Measurements from ENCODE around the gene PSD2. TPM values are rescaled to one million over a fixed set of nuclear protein-coding genes. Genes with fewer than 3 reads are reported as not detected.

PSD2 gene
- total RNA-seq, 1 experiment from 2014 or later: not detected

DNA sequence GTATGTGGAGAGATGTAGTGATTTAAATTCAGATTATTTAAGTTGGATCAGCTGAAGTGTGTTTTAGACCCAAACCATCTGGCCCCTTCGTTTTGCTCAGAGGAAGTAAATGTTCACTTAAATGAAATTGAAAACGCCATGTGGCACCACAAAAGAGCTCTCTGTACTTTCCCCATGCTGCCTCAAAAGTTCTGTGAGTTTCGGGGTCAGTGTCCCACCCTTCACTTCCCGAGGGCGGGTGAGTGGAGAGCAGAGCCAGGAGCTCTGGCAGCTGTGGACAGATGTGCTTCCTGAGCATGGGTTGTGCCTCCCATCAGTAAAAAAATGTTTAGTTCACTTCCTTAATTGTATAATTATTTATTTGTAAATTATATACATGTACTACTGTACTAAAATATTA is 48.4 kb downstream of the PSD2 start:
- Histone ChIP-seq H3K27me3 (ENCODE audit: low read length) (no peaks in the 10 kb centered on the region), H3K36me3 (ENCODE audit: low read depth, low read length) (no peaks in the 10 kb centered on the region), H3F3A (ENCODE audit: low read length, unreplicated experiment) (no peaks in the 10 kb centered on the region), H3K4me1 (ENCODE audit: insufficient read depth, low read length) (no peaks in the 10 kb centered on the region), H3K4me3 (ENCODE audit: low read length) (no peak overlapping the region), H3K27ac (ENCODE audit: low read length) (no peak overlapping the region), H2AFZ (ENCODE audit: low read length) (no peak overlapping the region), H3K9me3 (ENCODE audit: low read length) (no peaks in the 10 kb centered on the region), H3K4me2 (ENCODE audit: low read length) (no peak overlapping the region), H3K79me2 (ENCODE audit: low read length) (no peaks in the 10 kb centered on the region), H4K20me1 (ENCODE audit: low read length) (no peaks in the 10 kb centered on the region), H3K9me2 (replicated peaks; ENCODE audit: low read length) (no peaks in the 10 kb centered on the region), H3K9ac (ENCODE audit: low read length) (no peak overlapping the region)
- TF ChIP-seq EZH2 (IDR thresholded peaks at IDR 0.05; ENCODE audit: low read length, unreplicated experiment) (no peak), EZH2phosphoT487 (IDR thresholded peaks at IDR 0.05; ENCODE audit: borderline replicate concordance, low read length) (no peak)
- TF ChIP-seq, protein P1, sequence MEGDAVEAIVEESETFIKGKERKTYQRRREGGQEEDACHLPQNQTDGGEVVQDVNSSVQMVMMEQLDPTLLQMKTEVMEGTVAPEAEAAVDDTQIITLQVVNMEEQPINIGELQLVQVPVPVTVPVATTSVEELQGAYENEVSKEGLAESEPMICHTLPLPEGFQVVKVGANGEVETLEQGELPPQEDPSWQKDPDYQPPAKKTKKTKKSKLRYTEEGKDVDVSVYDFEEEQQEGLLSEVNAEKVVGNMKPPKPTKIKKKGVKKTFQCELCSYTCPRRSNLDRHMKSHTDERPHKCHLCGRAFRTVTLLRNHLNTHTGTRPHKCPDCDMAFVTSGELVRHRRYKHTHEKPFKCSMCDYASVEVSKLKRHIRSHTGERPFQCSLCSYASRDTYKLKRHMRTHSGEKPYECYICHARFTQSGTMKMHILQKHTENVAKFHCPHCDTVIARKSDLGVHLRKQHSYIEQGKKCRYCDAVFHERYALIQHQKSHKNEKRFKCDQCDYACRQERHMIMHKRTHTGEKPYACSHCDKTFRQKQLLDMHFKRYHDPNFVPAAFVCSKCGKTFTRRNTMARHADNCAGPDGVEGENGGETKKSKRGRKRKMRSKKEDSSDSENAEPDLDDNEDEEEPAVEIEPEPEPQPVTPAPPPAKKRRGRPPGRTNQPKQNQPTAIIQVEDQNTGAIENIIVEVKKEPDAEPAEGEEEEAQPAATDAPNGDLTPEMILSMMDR (conservative IDR thresholded peaks at IDR 0.05; ENCODE audit: low read depth, low read length): no peak
- no TSS peak for BruUV-seq (replicated peaks)
- intact Hi-C loops (cut with micrococcal nuclease): loop anchor here (1.0 to 2.0 kb wide), 2 partner anchors 57 to 125 kb away; no protein-coding TSS in a partner anchor
- CTCF ChIA-PET: interaction anchor here (0.6 kb wide), 1 partner anchor 38 kb away, joined by 3 read pairs; no protein-coding TSS in a partner anchor
- POLR2A ChIA-PET (ENCODE audit: unreplicated experiment): no interaction called here
- DNase-seq: no peak
- ATAC-seq: no peak

DNA sequence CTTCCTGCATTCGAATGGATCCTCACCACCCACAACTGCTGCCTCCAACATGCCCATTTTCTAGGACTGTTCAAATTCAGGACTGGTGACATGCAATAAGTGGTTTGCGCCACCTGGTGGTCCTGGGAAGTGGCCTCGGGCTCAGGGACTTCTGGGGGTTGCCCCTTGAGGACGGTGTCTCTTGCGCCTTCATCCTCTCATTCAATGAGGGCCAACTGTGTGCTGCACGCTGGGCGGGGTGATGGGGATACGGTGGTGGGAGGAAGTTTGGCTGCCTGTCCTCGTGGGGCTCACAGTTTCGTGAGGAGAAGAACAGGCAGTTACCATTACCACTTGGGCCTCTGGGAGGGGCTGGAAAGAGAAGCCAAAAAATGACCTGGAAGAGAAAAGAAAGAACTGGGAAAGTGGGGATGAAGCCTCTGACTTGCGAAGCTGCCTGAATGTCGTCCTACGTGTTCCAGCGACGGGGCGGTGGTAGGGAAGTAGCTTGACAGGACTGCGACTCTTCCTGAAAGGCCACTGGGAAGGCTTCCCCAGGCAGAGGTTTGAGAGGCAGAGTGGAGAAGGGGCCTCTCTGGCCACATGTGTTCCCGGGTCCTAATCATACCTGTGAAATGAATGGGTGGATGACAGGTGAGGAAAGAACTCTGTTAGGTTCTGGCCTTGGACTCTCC is 49.0 kb downstream of the PSD2 start:
- Histone ChIP-seq H3K9me2 (replicated peaks; ENCODE audit: low read length) (no peaks in the 10 kb centered on the region), H3K79me2 (ENCODE audit: low read length) (no peaks in the 10 kb centered on the region), H4K20me1 (ENCODE audit: low read length) (no peaks in the 10 kb centered on the region), H3K36me3 (ENCODE audit: low read depth, low read length) (no peaks in the 10 kb centered on the region), H3K4me2 (ENCODE audit: low read length) (no peak overlapping the region), H3F3A (ENCODE audit: low read length, unreplicated experiment) (no peaks in the 10 kb centered on the region), H3K27ac (ENCODE audit: low read length) (no peak overlapping the region), H3K4me3 (ENCODE audit: low read length) (no peak overlapping the region), H3K27me3 (ENCODE audit: low read length) (no peaks in the 10 kb centered on the region), H2AFZ (ENCODE audit: low read length) (no peak overlapping the region), H3K9ac (ENCODE audit: low read length) (no peak overlapping the region), H3K9me3 (ENCODE audit: low read length) (no peaks in the 10 kb centered on the region), H3K4me1 (ENCODE audit: insufficient read depth, low read length) (no peaks in the 10 kb centered on the region)
- intact Hi-C loops (cut with micrococcal nuclease): loop anchor here (1.0 to 2.0 kb wide), 2 partner anchors 57 to 124 kb away; no protein-coding TSS in a partner anchor
- POLR2A ChIA-PET (ENCODE audit: unreplicated experiment): no interaction called here
- TF ChIP-seq, protein P1 (conservative IDR thresholded peaks at IDR 0.05; ENCODE audit: low read depth, low read length): peak; percentile 90
- TF ChIP-seq EZH2phosphoT487 (IDR thresholded peaks at IDR 0.05; ENCODE audit: borderline replicate concordance, low read length): no peak
- TF ChIP-seq EZH2 (IDR thresholded peaks at IDR 0.05; ENCODE audit: low read length, unreplicated experiment): no peak
- CTCF ChIA-PET: interaction anchor here (0.6 kb wide), 1 partner anchor 38 kb away, joined by 3 read pairs; no protein-coding TSS in a partner anchor
- peak; percentile 92 for ATAC-seq
- peak; percentile 74 for DNase-seq
- BruUV-seq (replicated peaks): no TSS peak
